ENCODE results near the gene MEPE.

MEPE gene

DNA sequence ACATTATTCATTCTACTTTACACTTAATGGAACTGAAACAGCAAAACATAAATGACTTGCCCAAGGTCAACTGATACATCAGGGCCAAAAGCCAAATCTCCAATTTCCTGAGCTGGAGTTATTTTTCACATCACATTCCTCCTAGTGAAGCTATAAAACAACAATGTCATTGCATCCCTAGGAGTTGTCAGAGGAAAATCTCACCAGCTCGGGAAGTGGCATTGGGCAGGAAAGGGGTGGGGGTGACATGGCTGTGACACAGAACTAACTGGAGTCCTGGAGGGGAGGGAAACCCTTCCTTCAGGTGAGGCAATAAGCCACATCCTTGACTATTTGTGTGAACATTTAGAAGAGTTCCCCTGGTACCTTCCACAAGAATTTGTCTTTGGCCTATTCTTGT is 47.3 kb downstream of the MEPE start:
- Histone ChIP-seq H3K79me2 (ENCODE audit: insufficient read depth, low read length) (no peaks in the 10 kb centered on the region), H4K20me1 (ENCODE audit: insufficient read depth, low read length) (no peaks in the 10 kb centered on the region), H3K4me2 (ENCODE audit: low read length) (no peak overlapping the region), H2AFZ (ENCODE audit: low read length) (no peak overlapping the region), H3K36me3 (ENCODE audit: insufficient read depth, low read length) (no peaks in the 10 kb centered on the region), H3K9me3 (ENCODE audit: low read length) (no peaks in the 10 kb centered on the region), H3K27me3 (ENCODE audit: insufficient read depth, low read length) (no peaks in the 10 kb centered on the region), H3K4me1 (ENCODE audit: insufficient read depth, low read length, severe bottlenecking) (no peaks in the 10 kb centered on the region), H3K9me2 (ENCODE audit: low read depth, low read length) (no peaks in the 10 kb centered on the region), H3F3A (ENCODE audit: insufficient read depth, low read length) (no peaks in the 10 kb centered on the region), H3K27ac (ENCODE audit: low read depth, low read length, poor library complexity, severe bottlenecking) (no peak overlapping the region), H3K9ac (ENCODE audit: low read length) (no peak overlapping the region), H3K4me3 (ENCODE audit: low read depth, low read length, poor library complexity, severe bottlenecking) (no peak overlapping the region)
- TF ChIP-seq CTCF (IDR thresholded peaks at IDR 0.05; ENCODE audit: low read length) (no peak), EZH2 (IDR thresholded peaks at IDR 0.05; ENCODE audit: borderline replicate concordance, low read length) (no peak)

DNA sequence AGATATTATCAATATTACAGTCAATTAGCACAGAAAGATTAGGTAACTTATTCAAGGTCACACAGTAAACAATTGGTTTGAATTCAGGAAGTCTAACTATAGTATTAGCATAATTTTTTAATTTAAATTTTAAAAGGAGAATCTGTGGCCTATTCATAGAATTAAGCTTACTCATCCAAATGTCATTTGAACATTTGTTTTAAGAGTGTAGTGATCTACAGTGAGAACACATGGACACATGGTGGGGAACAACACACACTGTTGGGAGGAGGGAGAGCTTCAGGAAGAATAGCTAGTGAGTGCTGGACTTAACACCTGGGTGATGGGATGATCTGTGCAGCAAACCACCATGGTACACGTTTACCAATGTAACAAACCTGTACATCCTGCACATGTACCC is 48.3 kb downstream of the MEPE start:
- Histone ChIP-seq H3K79me2 (ENCODE audit: insufficient read depth, low read length) (no peaks in the 10 kb centered on the region), H2AFZ (ENCODE audit: low read length) (no peak overlapping the region), H4K20me1 (ENCODE audit: insufficient read depth, low read length) (no peaks in the 10 kb centered on the region), H3K4me1 (ENCODE audit: insufficient read depth, low read length, severe bottlenecking) (no peaks in the 10 kb centered on the region), H3K9me3 (ENCODE audit: low read length) (no peaks in the 10 kb centered on the region), H3K27ac (ENCODE audit: low read depth, low read length, poor library complexity, severe bottlenecking) (no peak overlapping the region), H3K36me3 (ENCODE audit: insufficient read depth, low read length) (no peaks in the 10 kb centered on the region), H3K27me3 (ENCODE audit: insufficient read depth, low read length) (no peaks in the 10 kb centered on the region), H3K4me2 (ENCODE audit: low read length) (no peak overlapping the region), H3K9me2 (ENCODE audit: low read depth, low read length) (no peaks in the 10 kb centered on the region), H3F3A (ENCODE audit: insufficient read depth, low read length) (no peaks in the 10 kb centered on the region), H3K9ac (ENCODE audit: low read length) (no peak overlapping the region), H3K4me3 (ENCODE audit: low read depth, low read length, poor library complexity, severe bottlenecking) (no peak overlapping the region)
- TF ChIP-seq CTCF (IDR thresholded peaks at IDR 0.05; ENCODE audit: low read length): no peak
- no peak for TF ChIP-seq EZH2 (IDR thresholded peaks at IDR 0.05; ENCODE audit: borderline replicate concordance, low read length)

DNA sequence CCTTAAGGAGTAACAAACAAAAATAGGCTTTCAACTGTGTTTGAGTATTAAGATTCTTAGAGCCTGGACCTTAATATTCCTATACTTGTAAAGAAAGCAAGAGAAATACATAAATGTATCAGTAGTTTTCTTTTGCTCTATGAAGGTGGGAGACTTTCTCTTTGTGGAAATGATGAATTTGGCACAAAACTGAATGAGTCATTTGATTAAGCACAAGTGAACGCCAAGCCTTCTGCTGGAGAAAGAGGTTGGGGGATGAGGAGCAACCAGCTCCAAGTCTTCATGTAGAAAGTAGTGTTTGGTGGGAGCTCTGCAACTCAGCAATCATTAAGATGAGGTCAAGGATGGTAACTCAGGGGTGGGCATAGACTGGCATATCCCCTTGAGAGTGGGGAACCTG is 49.6 kb downstream of the MEPE start:
- no peaks in the 10 kb centered on the region for H3K27me3 ChIP-seq (ENCODE audit: insufficient read depth, low read length)
- H3K4me1 ChIP-seq (ENCODE audit: insufficient read depth, low read length, severe bottlenecking): no peaks in the 10 kb centered on the region
- no peak overlapping the region for H3K9ac ChIP-seq (ENCODE audit: low read length)
- no peaks in the 10 kb centered on the region for H4K20me1 ChIP-seq (ENCODE audit: insufficient read depth, low read length)
- no peaks in the 10 kb centered on the region for H3K36me3 ChIP-seq (ENCODE audit: insufficient read depth, low read length)
- no peaks in the 10 kb centered on the region for H3F3A ChIP-seq (ENCODE audit: insufficient read depth, low read length)
- TF ChIP-seq CTCF (IDR thresholded peaks at IDR 0.05; ENCODE audit: low read length) (no peak), EZH2 (IDR thresholded peaks at IDR 0.05; ENCODE audit: borderline replicate concordance, low read length) (no peak)
- H3K79me2 ChIP-seq (ENCODE audit: insufficient read depth, low read length): no peaks in the 10 kb centered on the region
- no peak overlapping the region for H2AFZ ChIP-seq (ENCODE audit: low read length)
- H3K4me2 ChIP-seq (ENCODE audit: low read length): no peak overlapping the region
- no peaks in the 10 kb centered on the region for H3K9me3 ChIP-seq (ENCODE audit: low read length)
- no peak overlapping the region for H3K27ac ChIP-seq (ENCODE audit: low read depth, low read length, poor library complexity, severe bottlenecking)
- no peaks in the 10 kb centered on the region for H3K9me2 ChIP-seq (ENCODE audit: low read depth, low read length)
- no peak overlapping the region for H3K4me3 ChIP-seq (ENCODE audit: low read depth, low read length, poor library complexity, severe bottlenecking)
